KMS-11 (cell line): ENCODE results near the gene UGT1A6.

Source experiments
- H2AFZ ChIP-seq: fragments of 200-600 bp; sonication (generic); 2 replicates; pipeline ENCODE4 v1.6.1; 2016; ENCODE audit warnings: antibody characterized with exemption, mixed run types, low read depth
- H3K27ac ChIP-seq: fragments of 200-600 bp; sonication (generic); 2 replicates; pipeline ENCODE4 v1.6.1; 2016; ENCODE audit warnings: mild to moderate bottlenecking, mixed run types
- H3K27me3 ChIP-seq: fragments of 200-600 bp; sonication (generic); 2 replicates; pipeline ENCODE4 v1.6.1; 2017; ENCODE audit warnings: mild to moderate bottlenecking, low read depth, mixed run types, moderate library complexity; ENCODE audit not compliant: insufficient read depth
- H3K36me3 ChIP-seq: fragments of 200-600 bp; sonication (generic); 2 replicates; pipeline ENCODE4 v1.6.1; 2017; ENCODE audit warnings: mild to moderate bottlenecking, mixed run types; ENCODE audit not compliant: insufficient read depth
- H3K4me1 ChIP-seq: fragments of 200-600 bp; sonication (generic); 2 replicates; pipeline ENCODE4 v1.6.1; 2016; ENCODE audit warnings: mild to moderate bottlenecking, low read depth, mixed run types; ENCODE audit not compliant: poor library complexity, severe bottlenecking
- H3K4me2 ChIP-seq: fragments of 200-600 bp; sonication (generic); 2 replicates; pipeline ENCODE4 v1.7.0; 2016; ENCODE audit warnings: mild to moderate bottlenecking, mixed run types
- H3K4me3 ChIP-seq: fragments of 200-600 bp; sonication (generic); IDR thresholded peaks from 2 replicates; pipeline ENCODE4 v1.6.1; 2017; ENCODE audit warnings: low read depth, low read length, mixed read lengths; ENCODE audit not compliant: insufficient read depth
- H3K79me2 ChIP-seq: fragments of 200-600 bp; sonication (generic); 2 replicates; pipeline ENCODE4 v1.6.1; 2016; ENCODE audit warnings: low read depth, mixed run types; ENCODE audit not compliant: insufficient read depth
- H3K9ac ChIP-seq: fragments of 200-600 bp; sonication (generic); 2 replicates; pipeline ENCODE4 v1.6.1; 2016; ENCODE audit warnings: mild to moderate bottlenecking, mixed run types
- H4K20me1 ChIP-seq: fragments of 200-600 bp; sonication (generic); 2 replicates; pipeline ENCODE4 v1.6.1; 2016; ENCODE audit warnings: mild to moderate bottlenecking, mixed run types; ENCODE audit not compliant: insufficient read depth
- CTCF ChIP-seq: fragments of 200-600 bp; sonication (generic); conservative IDR thresholded peaks from 2 replicates; pipeline ENCODE4 v1.6.1; 2017; ENCODE audit warnings: low read depth, mild to moderate bottlenecking, antibody characterized with exemption, low read length, moderate library complexity, mixed read lengths

UGT1A6 gene

GRCh38 chr2:233691443-233692433 is 952 bp upstream of the UGT1A6 start:
- no peak for TF ChIP-seq CTCF

GRCh38 chr2:233693963-233694362 is 1.3 kb downstream of the UGT1A6 start:
- no peak overlapping the region for H3K27ac ChIP-seq
- H3K9ac ChIP-seq: no peak overlapping the region
- no peak overlapping the region for H3K4me3 ChIP-seq
- H3K4me1 ChIP-seq: no peaks in the 10 kb centered on the region
- H2AFZ ChIP-seq: no peak overlapping the region
- H4K20me1 ChIP-seq: no peaks in the 10 kb centered on the region
- H3K27me3 ChIP-seq: no peaks in the 10 kb centered on the region
- H3K36me3 ChIP-seq: no peaks in the 10 kb centered on the region; the same call in 1 of the 2 replicates
- no peaks in the 10 kb centered on the region for H3K79me2 ChIP-seq
- no peak overlapping the region for H3K4me2 ChIP-seq
- TF ChIP-seq CTCF: no peak

More at GRCh38 chr2:233691443-233692433, 952 bp upstream of the UGT1A6 start:
- Histone ChIP-seq H3K4me2 (no peak overlapping the region), H3K4me3 (no peak overlapping the region), H3K4me1 (no peaks in the 10 kb centered on the region), H3K27ac (no peak overlapping the region), H3K36me3 (no peaks in the 10 kb centered on the region), H2AFZ (no peak overlapping the region), H3K27me3 (no peaks in the 10 kb centered on the region), H3K9ac (no peak overlapping the region), H4K20me1 (no peaks in the 10 kb centered on the region), H3K79me2 (no peaks in the 10 kb centered on the region)

DNA sequence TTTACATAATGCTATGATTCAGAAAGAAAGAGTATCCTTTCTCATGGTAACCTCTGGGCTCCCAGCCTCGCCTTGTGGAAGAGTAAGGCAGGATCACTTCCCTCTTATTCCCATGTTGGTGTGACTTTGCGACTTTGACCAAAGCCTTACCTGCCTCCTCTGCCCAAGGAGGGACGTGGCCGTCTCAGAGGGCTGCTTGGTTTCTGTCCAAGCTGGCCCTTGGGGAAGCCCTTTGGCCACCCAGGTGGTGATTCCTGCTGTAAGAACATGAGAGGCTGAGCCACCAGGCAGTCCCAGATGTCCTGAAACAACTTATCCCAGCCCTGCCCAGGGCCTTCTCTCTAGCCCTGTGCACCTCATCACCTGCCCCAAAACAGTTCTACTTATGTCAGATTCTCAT is 6.0 kb downstream of the UGT1A6 start:
- Histone ChIP-seq H3K27me3 (no peaks in the 10 kb centered on the region), H3K4me1 (no peaks in the 10 kb centered on the region), H3K36me3 (no peaks in the 10 kb centered on the region; the same call in 1 of the 2 replicates), H3K4me3 (no peak overlapping the region), H3K79me2 (no peaks in the 10 kb centered on the region), H3K9ac (no peak overlapping the region), H3K4me2 (no peak overlapping the region), H2AFZ (no peak overlapping the region), H4K20me1 (no peaks in the 10 kb centered on the region), H3K27ac (no peak overlapping the region)
- TF ChIP-seq CTCF: no peak

GRCh38 chr2:233699424-233700027 is 6.8 kb downstream of the UGT1A6 start:
- no peak overlapping the region for H3K9ac ChIP-seq

More at GRCh38 chr2:233699424-233700027, 6.8 kb downstream of the UGT1A6 start:
- Histone ChIP-seq H3K4me3 (no peak overlapping the region), H3K36me3 (no peaks in the 10 kb centered on the region; the same call in 1 of the 2 replicates), H4K20me1 (no peaks in the 10 kb centered on the region), H3K27ac (no peak overlapping the region), H3K4me2 (no peak overlapping the region), H3K4me1 (no peaks in the 10 kb centered on the region), H2AFZ (no peak overlapping the region), H3K27me3 (no peaks in the 10 kb centered on the region), H3K79me2 (no peaks in the 10 kb centered on the region)
- TF ChIP-seq CTCF: no peak
